Panc1 (cell line): ENCODE measurements around the gene STAT3. TPM values are rescaled to one million over a fixed set of nuclear protein-coding genes. Genes with fewer than 3 reads are reported as not detected.

Experiments
- ATAC-seq: fragments of 200-7000 bp; cut with Tn5 transposase; 2 replicates; pipeline ENCODE4 v1.9.1; 2020; ENCODE audit warnings: mild to moderate bottlenecking, moderate library complexity
- BruUV-seq: library from RNA; stranded (reverse); fragments of 400-500 nt; replicated peaks from 2 replicates; lab custom pipeline; 2021; lab: Mats Ljungman, UMichigan
- CTCF ChIA-PET: fragments of 300-600 bp; sonication (Branson Sonifier 250); formaldehyde crosslinking; loops from one replicate; lab custom pipeline; 2022; ENCODE audit warnings: antibody characterized with exemption; lab: Charles Lee
- POLR2A ChIA-PET: fragments of 300-600 bp; sonication (Branson Sonifier 250); formaldehyde crosslinking; loops from one replicate; lab custom pipeline; 2022; ENCODE audit warnings: antibody characterized with exemption; lab: Charles Lee
- DNase-seq: peaks from one replicate; pipeline ENCODE4 v3.0.0-alpha.2; 2010; ENCODE audit warnings: low read depth, low spot score
- H3K27ac ChIP-seq: 2 replicates; pipeline ENCODE4 v1.5.1; 2011; ENCODE audit warnings: mild to moderate bottlenecking, low read length, inconsistent platforms
- H3K27me3 ChIP-seq: fragments of 200-500 bp; sonication (Bioruptor generic); 2 replicates; pipeline ENCODE4 v1.6.0; 2014; ENCODE audit warnings: low read length, inconsistent platforms; ENCODE audit not compliant: control insufficient read depth, insufficient read depth
- H3K36me3 ChIP-seq: fragments of 200-500 bp; sonication (Bioruptor generic); 2 replicates; pipeline ENCODE4 v1.5.1; 2014; ENCODE audit warnings: inconsistent platforms, mild to moderate bottlenecking, low read length, moderate library complexity; ENCODE audit not compliant: control insufficient read depth, insufficient read depth
- H3K4me1 ChIP-seq: 2 replicates; pipeline ENCODE4 v1.5.1; 2011; ENCODE audit warnings: inconsistent platforms, mild to moderate bottlenecking, low read length, moderate library complexity; ENCODE audit not compliant: control insufficient read depth, insufficient read depth
- H3K4me3 ChIP-seq, 2 experiments: 2 replicates each; pipeline ENCODE4 v1.5.1; 2011 to 2012; ENCODE audit warnings: low read depth in 2 of 2, low read length in 2 of 2, mild to moderate bottlenecking in 2 of 2, inconsistent platforms in 1 of 2, moderate library complexity in 1 of 2
- H3K9me3 ChIP-seq: fragments of 200-500 bp; sonication (Bioruptor generic); 2 replicates; pipeline ENCODE4 v1.5.1; 2014; ENCODE audit warnings: low read depth, mild to moderate bottlenecking, inconsistent platforms, low read length, moderate library complexity; ENCODE audit not compliant: control insufficient read depth, insufficient read depth
- CTCF ChIP-seq: fragments of 450-650 bp; IDR thresholded peaks from 2 replicates; pipeline ENCODE4 v1.5.1; 2017; ENCODE audit warnings: mild to moderate bottlenecking
- POLR2AphosphoS5 ChIP-seq: IDR thresholded peaks from 2 replicates; pipeline ENCODE4 v1.6.1; 2012; ENCODE audit warnings: mild to moderate bottlenecking, low read depth, low read length, moderate library complexity
- SIN3A ChIP-seq: IDR thresholded peaks from 2 replicates; pipeline ENCODE4 v1.6.1; 2012; ENCODE audit warnings: low read depth, mild to moderate bottlenecking, low read length, moderate library complexity, borderline replicate concordance; ENCODE audit not compliant: insufficient read depth
- in situ Hi-C: cut with HindIII; loops from 2 replicates; pipeline ENCODE4 v1.10.0; 2016; ENCODE audit warnings: low sequenced_read_pairs, low pct_unique_long_range_greater_than_20kb
- intact Hi-C: fragments of 100-400 bp; cut with micrococcal nuclease; formaldehyde crosslinking; loops from one replicate; pipeline ENCODE4 v1.10.0; 2022; ENCODE audit not compliant: unreplicated experiment
- total RNA-seq: library from RNA; stranded (reverse); gene quantifications from one replicate; pipeline ENCODE4 v1.2.1, GENCODE V29; 2021; ENCODE audit not compliant: unreplicated experiment
- TF ChIP-seq, protein P1 (sequence below), 2 experiments: IDR thresholded peaks; 2 replicates each; pipeline ENCODE4 v1.6.1; 2011 to 2012; ENCODE audit warnings: low read depth in 2 of 2, control low read depth in 1 of 2, low read length in 1 of 2, mild to moderate bottlenecking in 1 of 2, moderate library complexity in 1 of 2; ENCODE audit not compliant: insufficient read depth in 1 of 2

Gene STAT3
- total RNA-seq, 1 experiment from 2014 or later = 287 TPM

DNA sequence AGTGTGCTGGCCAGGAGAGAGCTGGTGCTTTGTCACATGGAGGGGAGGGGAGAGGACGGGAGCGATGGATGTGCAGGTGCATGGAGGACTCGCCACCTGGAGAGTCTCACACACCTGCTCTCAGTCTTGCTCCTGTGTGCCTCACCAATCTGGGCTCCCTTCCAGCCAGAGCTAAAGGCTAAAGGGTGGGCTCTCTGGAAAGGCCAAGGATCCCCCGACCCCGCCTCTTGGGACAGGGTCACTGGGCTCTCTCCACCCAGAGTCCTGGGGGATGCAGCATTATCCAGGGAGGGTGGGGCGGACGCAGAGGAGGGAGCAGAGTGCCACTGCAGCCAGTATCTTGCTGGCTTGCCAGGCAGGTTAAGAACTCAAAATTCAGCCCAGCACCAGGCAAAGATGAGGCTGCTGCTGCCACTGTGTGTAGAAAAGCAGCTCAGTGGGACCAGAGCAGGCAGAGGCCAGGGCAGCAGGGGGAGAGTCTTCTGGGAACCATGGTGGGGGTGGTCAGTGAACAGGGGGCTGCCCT lies 106.6 kb downstream of the STAT3 start:
- BruUV-seq = no TSS peak
- CTCF ChIA-PET = no interaction called here
- ATAC-seq = no peak

GRCh38 chr17:42279776-42280630 lies 108.2 kb downstream of the STAT3 start:
- ChIA-PET CTCF (interaction anchor here (0.7 kb wide), 1 partner anchor 787 kb away, joined by 4 read pairs; no protein-coding TSS in a partner anchor), POLR2A (no interaction called here)
- H3K27ac ChIP-seq = no peak overlapping the region; the same call in 1 of the 2 replicates
- H3K4me1 ChIP-seq = peaks cover 22% of the 10 kb centered on the region
- no TSS peak for BruUV-seq
- TF ChIP-seq, protein P1, sequence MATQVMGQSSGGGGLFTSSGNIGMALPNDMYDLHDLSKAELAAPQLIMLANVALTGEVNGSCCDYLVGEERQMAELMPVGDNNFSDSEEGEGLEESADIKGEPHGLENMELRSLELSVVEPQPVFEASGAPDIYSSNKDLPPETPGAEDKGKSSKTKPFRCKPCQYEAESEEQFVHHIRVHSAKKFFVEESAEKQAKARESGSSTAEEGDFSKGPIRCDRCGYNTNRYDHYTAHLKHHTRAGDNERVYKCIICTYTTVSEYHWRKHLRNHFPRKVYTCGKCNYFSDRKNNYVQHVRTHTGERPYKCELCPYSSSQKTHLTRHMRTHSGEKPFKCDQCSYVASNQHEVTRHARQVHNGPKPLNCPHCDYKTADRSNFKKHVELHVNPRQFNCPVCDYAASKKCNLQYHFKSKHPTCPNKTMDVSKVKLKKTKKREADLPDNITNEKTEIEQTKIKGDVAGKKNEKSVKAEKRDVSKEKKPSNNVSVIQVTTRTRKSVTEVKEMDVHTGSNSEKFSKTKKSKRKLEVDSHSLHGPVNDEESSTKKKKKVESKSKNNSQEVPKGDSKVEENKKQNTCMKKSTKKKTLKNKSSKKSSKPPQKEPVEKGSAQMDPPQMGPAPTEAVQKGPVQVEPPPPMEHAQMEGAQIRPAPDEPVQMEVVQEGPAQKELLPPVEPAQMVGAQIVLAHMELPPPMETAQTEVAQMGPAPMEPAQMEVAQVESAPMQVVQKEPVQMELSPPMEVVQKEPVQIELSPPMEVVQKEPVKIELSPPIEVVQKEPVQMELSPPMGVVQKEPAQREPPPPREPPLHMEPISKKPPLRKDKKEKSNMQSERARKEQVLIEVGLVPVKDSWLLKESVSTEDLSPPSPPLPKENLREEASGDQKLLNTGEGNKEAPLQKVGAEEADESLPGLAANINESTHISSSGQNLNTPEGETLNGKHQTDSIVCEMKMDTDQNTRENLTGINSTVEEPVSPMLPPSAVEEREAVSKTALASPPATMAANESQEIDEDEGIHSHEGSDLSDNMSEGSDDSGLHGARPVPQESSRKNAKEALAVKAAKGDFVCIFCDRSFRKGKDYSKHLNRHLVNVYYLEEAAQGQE (IDR thresholded peaks at IDR 0.05; ENCODE audit: insufficient read depth in 1 of 2, low read depth in 2 of 2, low read length in 1 of 2) = no peak
- TF ChIP-seq SIN3A (no peak), CTCF (no peak), POLR2AphosphoS5 (no peak)
- ATAC-seq (no peak), DNase-seq (no peak)
- in situ Hi-C loops (no loop called here), intact Hi-C loops (no loop called here)
- H3K9me3 ChIP-seq = no peaks in the 10 kb centered on the region
- H3K27me3 ChIP-seq = no peaks in the 10 kb centered on the region
- no peak overlapping the region for H3K4me3 ChIP-seq
- H3K36me3 ChIP-seq = no peaks in the 10 kb centered on the region

More for the DNA sequence above, 106.6 kb downstream of the STAT3 start:
- Histone ChIP-seq H3K27me3 (no peaks in the 10 kb centered on the region), H3K4me1 (peaks cover 26% of the 10 kb centered on the region), H3K4me3 (no peak overlapping the region), H3K9me3 (no peaks in the 10 kb centered on the region), H3K27ac (peak overlapping the region; percentile 51; the same call in 1 of the 2 replicates), H3K36me3 (no peaks in the 10 kb centered on the region)
- POLR2A ChIA-PET = no interaction called here
- in situ Hi-C loops (no loop called here), intact Hi-C loops (no loop called here)
- TF ChIP-seq, protein P1 (IDR thresholded peaks at IDR 0.05; ENCODE audit: insufficient read depth in 1 of 2, low read depth in 2 of 2, low read length in 1 of 2) = no peak
- TF ChIP-seq POLR2AphosphoS5 = no peak
- TF ChIP-seq CTCF = no peak
- DNase-seq = no peak
